NCI-H1694 treated with DMSO at 0.1 percent for 48 hours (cell line): ENCODE data around the gene DEPP1.
A peak's percentile ranks its signal among the peaks of the same experiment; 100 is the strongest.
"Not testable (repeated sequence)": the region's sequence is repeated elsewhere in the genome, so short reads cannot be mapped to it uniquely, and the experiment has no call there.

ENCODE experiments used
- DNase-seq: peaks from one replicate; lab custom pipeline; 2025; lab: John Stamatoyannopoulos, UW

DEPP1 gene, protein sequence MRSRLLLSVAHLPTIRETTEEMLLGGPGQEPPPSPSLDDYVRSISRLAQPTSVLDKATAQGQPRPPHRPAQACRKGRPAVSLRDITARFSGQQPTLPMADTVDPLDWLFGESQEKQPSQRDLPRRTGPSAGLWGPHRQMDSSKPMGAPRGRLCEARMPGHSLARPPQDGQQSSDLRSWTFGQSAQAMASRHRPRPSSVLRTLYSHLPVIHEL

GRCh38 chr10:44978570-44979280 is at the start of gene DEPP1:
TSS of gene DEPP1 (minus strand) at chr10:44978809. CDS start at chr10:44978030, 779 bp downstream.
- peak; percentile 93 for DNase-seq

GRCh38 chr10:45023426-45023825 is 44.8 kb upstream of the DEPP1 start:
- DNase-seq = no peak

DNA sequence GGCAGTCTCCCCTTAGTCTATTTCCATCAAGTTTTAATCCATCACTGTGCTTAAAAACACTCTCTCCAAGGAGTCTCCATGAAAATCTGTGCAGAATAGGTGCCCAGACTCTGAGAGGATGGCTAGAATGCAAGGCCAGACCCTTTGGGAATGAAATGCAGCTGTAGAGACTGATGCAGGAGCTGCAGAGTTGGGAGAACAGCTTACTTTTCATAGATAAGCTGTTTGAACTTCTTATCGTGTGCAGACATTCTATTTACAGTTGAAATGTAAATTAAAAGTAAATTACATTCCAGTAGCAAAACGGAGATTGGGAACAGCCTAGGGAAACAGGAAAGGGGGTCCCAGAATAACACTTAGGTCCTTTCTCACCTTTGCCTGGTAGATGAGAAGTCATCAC is 37.0 kb upstream of the DEPP1 start:
- no peak for DNase-seq

DNA sequence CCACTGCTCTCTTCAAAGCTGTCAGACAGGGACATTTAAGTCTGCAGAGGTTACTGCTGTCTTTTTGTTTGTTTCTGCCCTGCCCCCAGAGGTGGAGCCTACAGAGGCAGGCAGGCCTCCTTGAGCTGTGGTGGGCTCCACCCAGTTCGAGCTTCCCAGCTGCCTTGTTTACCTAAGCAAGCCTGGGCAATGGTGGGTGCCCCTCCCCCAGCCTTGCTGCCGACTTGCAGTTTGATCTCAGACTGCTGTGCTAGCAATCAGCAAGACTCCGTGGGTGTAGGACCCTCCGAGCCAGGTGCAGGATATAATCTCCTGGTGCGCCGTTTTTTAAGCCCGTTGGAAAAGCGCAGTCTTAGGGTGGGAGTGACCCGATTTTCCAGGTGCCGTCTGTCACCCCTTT is 35.9 kb upstream of the DEPP1 start:
- DNase-seq = not testable (repeated sequence)

DNA sequence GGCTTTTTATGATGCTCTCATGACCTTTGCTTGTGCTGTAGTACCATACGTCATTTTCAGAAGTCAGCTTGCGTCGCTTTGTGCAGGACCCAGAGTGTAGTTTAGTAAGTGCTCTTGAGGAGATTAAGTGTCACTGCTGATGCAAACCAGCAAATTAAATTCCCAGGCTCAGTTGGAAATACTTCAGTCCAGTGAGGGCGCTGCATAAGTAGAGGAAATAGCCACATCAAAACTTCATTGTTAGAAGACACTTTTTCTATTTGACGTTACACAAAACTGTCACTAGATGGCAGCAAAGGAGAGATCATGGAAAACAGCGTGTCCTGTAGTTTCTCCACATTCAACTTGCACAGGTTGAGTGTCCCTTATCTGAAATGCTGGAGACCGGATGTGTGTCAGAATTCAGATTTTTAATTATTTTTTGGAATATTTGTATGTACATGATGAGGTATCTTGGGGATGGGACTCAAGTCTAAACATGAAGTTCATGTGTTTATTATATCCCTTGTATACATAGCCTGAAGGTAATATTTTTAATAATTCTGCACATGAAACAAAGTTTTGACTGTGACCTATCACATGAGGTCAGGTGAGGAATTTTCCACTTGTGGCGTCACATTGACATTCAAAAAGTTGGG is 30.0 kb upstream of the DEPP1 start:
- DNase-seq = peak; percentile 68

- no peak for DNase-seq
Measured at GRCh38 chr10:45006276-45007030, 27.8 kb upstream of the DEPP1 start.

DNA sequence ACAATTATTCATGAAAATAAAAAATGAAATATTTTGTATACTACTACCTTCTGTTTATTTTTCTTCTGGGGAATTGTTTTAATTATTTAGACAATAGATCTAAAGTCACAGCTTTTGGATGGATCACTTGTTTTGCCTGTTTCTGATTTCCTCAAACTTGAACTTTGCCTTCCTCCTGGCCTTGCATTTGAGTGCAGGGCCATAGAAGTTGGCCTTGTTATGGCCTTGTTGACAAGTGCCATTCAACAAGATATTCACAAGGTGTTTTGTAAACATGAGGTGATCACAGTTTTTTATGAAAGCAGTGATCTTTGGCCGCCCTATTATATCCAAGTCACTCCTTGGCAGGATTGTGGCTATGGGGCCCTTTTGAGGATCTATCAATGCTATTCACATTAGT is 26.7 kb upstream of the DEPP1 start:
- DNase-seq = no peak

- no peak for DNase-seq
Measured at GRCh38 chr10:45004661-45005060, 26.1 kb upstream of the DEPP1 start.

DNA sequence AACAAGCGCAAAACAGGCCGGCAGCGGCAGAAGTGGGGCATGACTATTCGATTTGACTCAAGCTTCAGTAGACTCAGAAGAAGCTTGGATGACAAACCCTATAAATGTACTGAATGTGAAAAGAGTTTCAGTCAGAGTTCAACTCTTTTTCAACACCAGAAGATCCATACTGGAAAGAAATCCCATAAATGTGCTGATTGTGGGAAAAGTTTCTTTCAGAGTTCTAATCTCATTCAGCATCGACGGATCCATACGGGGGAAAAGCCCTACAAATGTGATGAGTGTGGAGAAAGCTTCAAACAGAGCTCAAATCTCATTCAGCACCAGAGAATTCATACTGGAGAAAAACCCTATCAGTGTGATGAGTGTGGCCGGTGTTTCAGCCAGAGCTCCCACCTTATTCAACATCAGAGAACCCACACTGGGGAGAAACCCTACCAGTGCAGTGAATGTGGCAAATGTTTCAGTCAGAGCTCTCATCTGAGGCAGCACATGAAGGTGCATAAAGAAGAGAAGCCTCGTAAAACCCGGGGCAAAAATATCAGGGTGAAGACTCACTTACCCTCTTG is 24.9 kb upstream of the DEPP1 start:
- no peak for DNase-seq

- no peak for DNase-seq
Measured at GRCh38 chr10:45001381-45002148, 23.0 kb upstream of the DEPP1 start.

DNA sequence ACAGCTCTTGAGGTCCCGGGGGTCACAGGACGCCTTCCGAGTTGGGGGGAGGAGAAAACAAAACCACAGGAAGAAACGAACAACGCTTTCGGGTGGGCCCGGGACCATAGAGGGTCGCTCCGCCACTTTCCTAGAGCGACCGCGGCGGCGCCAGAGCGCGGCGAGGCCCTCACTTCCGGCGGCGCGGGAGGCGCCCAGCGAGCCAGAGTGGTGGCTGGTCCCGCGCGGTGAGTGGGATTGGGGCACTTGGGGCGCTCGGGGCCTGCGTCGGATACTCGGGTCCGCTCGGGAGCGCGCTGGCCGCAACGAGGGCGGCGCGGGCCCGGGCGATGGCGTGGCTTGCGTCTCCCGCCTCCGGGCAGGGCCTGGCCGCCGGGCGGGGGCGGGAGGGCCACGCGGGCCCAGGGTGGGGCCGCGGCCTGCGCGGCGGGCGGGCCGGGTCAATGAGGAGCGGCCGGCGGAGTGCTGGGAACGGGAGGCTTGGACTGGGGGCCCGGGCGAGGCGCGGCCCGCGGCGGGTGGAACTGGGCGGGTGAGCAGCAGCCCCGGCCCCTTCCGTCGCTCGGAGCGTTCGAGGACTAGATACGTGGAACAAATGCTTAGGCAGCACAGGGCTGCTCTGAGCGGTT is 22.3 kb upstream of the DEPP1 start, which contains the start of gene ZNF22:
Gene ZNF22, plus strand, starts transcription at position 172 of the 629 bp plus-strand sequence. CDS start 2,446 bp downstream, outside the sequence.
- DNase-seq = no peak

GRCh38 chr10:45000138-45000751 is 21.6 kb upstream of the DEPP1 start:
- DNase-seq = no peak

- DNase-seq = no peak
Measured at GRCh38 chr10:44998146-44998631, 19.6 kb upstream of the DEPP1 start.

DNA sequence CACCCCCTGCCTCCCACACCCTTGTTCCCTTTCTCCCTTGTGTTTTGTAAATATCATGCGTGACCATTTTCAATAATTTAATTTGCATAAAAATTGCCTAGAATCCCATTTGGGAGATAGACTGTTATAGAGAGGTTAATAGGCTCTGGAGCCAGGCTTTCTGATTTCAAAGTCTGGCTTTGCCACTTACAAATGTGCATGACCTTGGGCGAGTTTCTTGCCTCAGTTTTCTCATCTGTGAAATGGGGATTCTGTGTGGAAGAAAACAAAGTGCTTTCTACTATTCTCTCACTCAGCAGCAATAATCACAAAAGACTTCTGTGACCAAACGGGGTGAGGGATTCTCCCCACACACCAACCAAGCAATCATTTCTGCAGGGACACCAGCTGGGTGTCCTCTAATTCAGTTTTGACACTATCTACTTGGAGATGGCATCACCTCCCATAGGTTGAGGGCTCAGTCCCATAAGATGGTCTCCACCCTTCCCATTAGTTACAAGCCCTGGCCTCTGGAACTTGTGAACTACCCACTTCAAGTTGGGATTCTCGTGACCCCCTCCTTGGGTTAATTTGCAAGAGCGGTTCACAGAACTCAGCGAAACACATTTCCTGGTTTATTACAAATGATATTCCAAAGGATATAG is 18.6 kb upstream of the DEPP1 start:
- no peak for DNase-seq

GRCh38 chr10:44995914-44996669 is 17.5 kb upstream of the DEPP1 start:
- peak; percentile 28 for DNase-seq

DNA sequence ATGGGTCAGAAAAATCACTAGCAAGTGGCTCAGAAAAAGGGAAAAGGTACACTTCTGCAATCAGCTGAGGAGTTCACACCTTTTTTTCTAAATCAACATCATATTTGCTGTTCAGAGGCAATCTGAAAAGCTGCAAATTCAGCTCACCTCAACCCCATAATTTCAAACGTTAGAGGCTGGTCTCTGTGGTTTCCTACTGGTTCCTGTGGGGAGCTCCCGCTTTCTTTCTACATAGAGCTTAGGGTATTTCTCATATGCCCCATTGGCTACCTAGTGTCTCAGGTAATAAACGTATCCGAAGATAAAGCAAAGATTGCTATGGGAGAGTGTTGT is 16.9 kb upstream of the DEPP1 start:
- DNase-seq = no peak

DNA sequence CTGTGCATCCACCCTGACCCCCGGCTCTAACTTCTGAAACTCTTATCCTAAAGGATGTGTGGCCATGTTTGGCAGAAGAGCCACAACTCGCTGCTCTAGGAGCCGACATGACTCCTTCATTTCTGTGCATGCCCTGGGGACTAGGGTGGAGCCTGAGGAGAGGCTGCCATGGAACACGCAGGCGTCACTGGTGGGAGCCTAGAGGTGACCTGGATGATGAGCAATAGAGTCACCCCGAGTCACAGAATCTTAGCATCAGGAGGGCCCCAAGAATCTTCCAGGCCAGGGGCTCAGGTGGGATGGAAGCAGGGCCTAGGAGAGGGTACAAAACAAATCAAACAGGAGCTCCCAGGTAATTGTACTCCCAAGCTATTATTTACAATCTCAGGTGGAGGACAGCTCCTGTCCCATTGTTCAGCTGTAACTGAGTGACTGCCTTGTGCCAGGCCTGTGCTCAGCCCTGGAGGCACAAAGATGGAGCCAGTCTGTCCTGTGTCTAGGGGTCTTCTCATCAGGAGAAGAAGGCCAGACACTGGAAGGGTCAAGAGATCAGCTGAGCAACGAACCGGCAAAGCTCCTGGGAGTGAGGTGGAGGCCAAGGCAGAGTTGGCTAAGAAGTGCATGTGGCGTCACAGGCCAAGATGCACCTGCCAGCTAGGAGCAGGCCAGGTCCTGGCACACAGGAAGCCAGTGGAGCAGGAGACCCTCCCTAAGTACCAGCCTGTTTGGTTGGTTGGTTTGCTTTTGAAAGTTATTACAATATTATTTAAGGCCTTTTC is 16.3 kb upstream of the DEPP1 start:
- DNase-seq = no peak
